HG03196 (cell line): Measurements from ENCODE around the gene SLC12A7.
"Not testable (repeated sequence)": the region's sequence is repeated elsewhere in the genome, so short reads cannot be mapped to it uniquely, and the experiment has no call there.

ENCODE experiments used
- ATAC-seq: cut with Tn5 transposase; IDR thresholded peaks from one replicate; pipeline ENCODE4 v1.9.1; 2021; ENCODE audit not compliant: unreplicated experiment

Gene SLC12A7

DNA sequence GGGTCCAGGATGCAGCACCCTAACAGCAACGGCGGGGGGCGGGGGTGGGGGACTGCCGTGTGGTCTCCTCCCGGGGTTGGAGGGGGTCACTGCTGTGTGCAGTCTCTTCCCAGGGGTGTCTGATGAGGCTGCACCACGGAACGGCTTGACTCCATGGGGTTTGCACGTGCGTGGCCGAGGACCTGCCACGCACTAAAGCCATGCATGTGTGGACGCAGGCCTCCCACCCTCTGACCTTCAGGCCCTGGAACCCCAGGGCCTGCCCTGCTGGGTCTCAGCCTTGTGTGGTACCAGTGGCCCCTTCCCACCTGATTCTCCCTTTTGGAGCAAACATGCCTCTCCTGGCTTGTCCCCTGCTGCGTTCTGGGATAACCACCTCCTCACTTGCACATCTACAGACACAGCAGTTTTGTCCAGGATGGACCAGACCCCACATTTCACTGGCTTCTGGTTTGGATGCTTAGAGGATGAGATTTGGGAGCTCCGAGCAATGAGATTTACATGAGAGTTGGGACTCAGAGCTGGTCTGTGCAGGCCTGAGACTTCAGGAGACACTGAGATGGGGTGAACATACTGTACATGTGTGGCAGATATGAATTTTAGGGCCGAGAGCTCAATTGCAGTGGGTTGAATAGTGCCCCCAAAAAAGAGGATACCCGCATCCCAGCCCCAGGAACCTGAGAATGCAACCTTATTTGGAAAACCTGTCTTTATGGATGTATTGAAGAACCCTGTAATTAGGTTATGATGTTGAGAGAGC, 45.8 kb downstream of the SLC12A7 start:
- no peak for ATAC-seq

DNA sequence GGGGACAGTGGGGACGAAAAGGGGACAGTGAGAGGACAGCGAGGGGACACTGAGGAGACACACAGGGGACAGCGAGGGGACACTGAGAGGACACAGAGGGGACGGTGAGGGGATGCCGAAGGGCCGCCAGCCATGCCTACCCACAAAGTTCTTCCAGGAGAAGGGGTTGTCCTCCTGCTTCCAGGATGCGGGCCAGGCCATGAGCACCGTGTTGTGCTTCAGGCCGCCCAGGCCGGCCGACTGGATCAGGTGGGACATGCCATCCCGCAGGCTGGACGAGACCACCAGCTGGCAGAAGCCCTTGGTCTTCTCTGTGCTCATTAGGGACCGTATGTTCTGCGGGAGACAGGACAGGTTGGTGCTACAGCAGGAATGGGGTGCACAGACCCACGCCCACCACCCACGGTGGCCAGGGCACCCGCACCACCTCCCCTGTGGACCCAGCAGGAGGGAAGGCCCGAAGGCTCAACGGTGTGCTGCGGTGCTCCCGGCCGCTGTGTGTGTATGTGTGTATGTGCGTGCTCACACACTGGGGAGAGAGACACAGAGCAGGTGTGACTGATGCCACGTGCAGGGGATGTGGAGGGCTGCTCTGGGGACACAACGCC, 46.6 kb downstream of the SLC12A7 start:
- ATAC-seq = no peak

DNA sequence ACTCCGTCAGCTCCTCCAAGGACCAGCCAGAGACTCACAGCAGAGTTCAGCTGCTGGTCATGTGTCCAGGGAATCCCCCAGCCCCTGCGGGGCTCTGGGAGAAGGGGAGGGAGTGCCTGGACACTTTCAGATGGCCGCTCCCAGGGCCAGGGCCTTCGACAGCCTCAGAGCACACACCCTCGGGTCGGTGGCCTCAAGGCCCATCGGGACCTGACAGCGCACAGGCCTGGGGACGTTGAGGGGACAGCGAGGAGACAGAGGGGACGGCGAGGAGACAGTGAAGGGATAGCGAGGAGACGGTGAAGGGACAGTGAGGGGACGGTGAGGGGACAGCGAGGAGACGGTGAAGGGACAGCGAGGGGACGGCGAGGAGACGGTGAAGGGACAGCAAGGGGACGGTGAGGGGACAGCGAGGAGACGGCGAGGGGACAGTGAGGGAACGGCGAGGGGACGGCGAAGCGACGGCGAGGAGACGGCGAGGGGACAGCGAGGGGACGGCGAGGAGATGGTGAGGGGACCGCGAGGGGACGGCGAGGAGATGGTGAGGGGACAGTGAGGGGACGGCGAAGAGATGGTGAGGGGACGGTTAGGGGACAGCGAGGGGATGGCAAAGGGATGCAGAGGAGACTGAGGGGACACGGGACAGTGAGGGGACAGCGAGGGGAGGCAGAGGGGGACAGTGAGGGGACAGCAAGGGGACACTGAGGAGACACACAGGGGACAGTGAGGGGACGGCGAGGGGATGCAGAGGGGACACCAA, 47.3 kb downstream of the SLC12A7 start:
- no peak for ATAC-seq

DNA sequence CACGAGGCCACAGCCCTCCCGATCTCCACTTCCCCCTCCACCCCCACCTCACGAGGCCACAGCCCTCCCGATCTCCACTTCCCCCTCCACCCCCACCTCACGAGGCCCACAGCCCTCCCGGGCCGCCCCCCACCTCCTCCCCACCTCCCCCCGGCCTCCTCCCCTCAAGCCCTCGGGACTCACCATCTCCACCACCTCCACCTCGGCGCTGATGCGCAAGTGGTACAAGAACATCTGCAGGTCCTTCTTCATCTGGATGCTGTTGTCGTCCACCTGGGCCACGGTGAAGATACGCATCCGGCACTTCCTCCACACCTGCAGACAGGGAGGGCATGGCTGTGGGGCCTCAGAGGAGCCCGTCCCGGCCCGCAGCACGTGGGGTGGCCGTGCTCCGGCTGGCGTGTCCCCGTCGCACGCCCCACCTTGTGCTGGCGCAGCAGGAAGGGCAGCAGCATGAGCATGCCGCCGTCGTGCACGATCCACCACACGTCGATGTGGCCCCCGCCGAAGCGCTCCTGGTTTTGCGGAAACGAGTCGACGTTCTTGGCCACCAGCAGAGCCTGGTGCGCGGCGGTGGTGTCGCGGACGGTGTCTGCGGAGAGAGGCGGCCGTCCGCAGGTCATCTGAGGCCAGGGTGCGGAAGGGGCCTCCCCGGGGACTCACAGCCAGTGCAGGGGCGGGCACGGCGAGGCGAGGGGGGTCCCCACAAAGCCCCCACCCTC, 48.0 kb downstream of the SLC12A7 start:
- ATAC-seq = no peak

DNA sequence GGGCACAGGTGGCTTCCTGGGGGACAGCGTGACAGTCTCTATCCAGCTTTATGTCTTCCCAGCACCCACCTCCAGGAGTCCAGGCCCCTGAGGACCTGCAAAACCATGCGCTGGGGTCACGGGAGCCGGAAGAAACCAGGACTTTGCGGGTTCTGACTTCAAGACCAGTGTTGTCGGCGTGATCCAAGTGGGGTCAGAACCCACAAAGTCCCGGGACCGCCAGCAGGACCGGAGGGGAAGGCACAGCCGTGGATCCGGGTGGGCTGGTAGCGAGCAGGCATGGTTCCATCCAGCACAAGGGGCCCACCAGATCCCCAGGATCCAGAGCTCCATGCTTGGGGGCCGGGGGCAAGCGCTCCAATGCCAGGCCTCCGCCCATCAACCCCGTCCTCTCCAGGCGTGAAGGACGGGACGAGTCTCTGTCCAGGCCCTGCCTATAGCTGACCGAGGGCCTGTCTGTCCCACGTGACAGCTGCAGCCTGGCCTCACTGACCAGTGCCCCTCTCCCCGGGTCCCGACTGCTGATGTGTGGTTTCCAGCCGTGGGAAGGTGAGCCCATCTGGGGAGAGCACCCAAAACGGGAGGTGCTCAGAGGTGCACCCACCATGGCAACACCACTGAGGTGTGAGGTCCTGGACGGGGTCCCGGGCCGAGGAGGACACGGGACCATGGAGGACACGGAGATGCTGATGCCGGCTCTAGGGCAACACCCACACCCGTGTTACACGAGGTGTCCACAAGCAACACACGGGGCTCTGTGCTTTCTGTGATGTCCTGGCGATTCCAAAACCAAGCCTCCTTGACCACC, 48.9 kb downstream of the SLC12A7 start:
- ATAC-seq = no peak

DNA sequence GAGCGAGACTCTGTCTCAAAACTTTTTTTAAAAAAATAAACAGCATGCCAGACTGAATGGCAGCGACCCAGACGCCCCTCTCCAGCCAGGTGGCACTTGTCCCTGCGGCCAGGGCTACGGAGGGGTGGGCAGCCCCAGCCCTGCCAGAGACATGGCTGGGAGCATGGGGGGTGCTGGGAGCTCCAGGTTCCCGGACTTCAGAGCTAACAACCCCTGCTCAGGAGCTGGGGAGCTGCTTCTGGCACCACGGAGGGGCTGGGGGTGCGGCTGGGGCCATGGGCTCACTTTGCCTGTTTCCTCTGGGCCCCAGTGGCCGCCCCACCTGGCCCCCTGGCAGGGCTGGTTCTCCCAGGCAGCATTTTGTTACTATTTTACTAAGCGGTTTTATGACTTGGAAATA, 49.9 kb downstream of the SLC12A7 start:
- no peak for ATAC-seq

DNA sequence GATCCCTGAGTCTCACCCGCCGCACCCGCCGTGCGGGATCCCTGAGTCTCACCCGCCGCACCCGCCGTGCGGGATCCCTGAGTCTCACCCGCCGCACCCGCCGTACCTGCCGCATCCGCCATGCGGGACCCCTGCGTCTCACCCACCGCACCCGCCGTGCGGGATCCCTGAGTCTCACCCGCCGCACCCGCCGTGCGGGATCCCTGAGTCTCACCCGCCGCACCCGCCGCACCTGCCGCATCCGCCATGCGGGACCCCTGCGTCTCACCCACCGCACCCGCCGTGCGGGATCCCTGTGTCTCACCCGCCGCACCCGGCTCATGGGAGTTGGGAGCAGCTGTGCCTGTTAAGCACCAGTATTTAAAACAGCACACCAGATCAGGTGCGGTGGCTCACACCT, 50.6 kb downstream of the SLC12A7 start:
- not testable (repeated sequence) for ATAC-seq

DNA sequence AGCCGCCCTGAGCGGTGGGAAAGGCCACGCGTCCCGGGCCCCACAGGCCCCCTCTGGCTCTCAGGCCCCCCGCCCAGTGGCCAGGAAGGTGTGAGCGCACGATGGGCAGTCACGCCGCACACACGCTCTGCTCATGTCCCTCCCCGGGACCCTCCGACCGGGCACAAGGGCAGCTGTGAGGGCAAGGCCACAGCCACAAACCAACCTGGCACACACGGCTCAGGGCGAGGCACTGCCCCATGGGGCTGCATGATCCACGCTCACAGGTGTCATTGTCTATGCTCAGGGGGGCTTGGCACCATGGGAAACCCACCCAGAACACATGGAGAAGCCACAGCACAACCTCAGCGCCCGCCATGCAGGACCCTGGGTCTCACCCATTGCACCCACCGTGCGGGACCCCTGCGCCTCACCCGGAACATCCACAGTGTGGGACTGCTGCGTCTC, 51.3 kb downstream of the SLC12A7 start:
- ATAC-seq = no peak

DNA sequence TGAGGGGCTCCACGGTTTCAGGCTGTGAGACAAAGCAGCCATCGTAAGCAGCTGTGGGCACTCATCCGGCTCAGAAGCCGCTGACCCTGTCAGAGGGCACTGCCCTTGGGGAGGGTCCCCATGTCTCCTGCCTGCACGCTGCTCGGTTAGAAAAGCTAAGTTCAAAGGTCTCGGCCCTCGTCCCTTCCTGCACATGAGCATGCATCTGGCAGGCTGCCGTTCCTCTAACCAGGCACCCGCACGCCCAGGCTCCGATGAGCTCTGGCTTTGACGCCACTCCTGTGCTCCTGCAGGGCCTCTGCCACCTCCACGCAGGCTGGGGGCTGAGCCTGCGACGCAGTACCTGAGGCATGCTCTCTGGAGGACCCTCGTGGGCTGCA, 52.0 kb downstream of the SLC12A7 start:
- no peak for ATAC-seq

DNA sequence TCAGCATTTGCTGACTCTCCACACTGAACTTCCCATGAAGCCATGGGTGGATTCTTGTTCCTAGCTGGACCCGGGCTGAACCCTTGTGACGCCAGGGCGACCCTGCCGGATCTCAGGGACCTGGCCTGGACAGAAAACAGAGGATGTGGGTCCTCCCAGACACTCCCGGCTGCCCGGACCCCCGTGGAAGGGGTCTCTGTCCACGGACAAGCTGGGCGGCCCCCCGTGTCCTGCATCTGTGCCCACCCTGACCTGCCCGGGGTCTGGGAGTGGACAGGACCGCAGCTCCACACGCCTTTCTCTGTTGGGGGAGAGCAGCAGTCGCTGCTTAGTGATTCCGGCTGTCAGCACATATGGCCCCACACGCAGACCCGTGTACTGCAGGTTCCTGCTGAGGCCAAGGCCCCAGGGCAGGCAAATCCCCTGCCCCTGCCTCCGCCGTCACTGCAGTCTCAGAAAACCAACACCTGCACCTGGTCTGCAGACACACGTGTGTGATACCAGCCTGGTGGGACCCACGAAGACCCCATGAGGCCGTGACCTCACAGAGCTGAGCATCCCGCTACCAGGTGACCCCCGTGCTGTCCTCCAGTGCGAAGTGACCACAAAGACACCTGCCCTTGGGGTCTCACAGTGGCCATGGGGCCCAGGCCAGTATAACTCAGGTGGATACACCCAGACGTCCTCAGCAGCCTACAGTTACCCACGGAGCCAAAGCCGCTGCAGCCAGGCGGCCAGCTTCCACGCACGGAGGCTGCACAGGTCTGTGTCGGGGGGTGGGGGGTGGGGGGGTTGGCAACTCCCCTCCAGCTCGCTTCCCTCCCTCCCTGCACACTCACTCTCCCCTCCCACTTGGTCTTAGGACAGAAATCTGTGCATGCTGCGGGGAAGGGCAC, 52.6 kb downstream of the SLC12A7 start:
- no peak for ATAC-seq

DNA sequence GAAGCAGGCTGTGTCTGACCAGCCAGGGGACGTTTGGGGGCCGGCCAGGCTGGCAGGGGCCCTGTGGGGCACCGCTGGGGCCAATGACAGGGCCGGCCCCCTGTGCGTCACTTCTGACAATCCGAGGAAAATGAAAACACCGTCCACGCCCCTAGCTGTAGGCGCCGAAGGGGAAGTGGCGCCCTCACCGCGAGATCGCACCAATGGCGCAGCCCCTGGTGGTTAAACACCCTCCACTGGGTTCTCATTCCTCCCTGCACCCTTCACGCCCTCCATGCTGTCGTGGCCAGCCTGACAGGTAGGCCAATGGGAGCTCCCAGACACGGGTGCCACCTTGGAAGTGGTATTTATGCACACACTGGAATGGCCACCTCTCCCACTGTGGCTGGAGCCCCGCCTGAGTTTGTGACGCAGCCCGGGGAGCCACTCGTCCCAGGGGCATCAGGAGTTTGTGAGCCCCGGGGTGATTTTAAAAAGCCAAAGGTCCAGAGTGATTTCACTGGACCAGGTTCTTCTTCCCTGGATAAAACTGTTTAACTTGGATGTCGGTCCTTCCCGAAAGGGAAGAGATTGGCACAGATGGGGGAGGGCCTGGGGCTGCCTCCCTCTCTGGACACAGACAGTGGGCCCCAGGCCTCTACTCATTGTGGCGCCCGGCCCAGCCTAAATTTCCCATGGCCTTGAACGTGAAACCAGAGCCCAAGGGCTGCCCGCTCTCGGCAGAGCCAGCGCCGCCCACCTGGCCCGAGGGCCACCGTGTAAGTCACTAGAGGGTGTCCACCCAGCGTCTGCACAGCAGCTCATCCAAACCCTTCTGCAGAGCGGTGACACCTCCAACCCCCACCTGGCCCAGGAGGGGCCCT, 53.5 kb downstream of the SLC12A7 start:
- no peak for ATAC-seq

DNA sequence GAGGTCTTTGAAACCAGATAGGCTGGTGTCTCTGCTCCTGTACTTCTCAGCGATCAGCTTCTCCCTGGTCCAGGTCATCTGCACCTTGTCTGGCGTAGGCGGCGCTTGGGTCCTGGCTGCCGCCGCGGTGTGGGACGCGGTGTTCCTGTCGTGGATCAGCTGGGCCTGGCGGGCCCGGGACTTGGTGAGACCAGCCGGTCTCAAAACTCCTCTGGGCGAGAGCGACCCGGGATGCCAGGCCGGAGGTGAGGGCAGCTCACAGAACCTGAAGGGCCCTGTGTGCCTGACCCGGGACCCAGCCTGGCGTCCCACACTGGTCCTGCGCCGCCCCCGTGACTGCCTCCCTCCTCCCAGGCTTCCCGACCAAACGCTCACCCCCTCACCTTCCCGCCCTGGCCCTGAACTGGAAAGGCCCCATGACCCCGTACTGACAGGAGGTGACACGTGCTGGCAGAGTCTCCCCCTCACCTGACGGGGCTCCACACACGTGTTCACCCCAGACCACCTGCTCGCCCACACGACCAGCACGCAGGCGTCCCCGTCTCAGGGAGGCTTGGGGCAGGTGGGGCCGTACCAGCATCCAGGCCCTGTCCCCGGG, 54.3 kb downstream of the SLC12A7 start:
- ATAC-seq = no peak

DNA sequence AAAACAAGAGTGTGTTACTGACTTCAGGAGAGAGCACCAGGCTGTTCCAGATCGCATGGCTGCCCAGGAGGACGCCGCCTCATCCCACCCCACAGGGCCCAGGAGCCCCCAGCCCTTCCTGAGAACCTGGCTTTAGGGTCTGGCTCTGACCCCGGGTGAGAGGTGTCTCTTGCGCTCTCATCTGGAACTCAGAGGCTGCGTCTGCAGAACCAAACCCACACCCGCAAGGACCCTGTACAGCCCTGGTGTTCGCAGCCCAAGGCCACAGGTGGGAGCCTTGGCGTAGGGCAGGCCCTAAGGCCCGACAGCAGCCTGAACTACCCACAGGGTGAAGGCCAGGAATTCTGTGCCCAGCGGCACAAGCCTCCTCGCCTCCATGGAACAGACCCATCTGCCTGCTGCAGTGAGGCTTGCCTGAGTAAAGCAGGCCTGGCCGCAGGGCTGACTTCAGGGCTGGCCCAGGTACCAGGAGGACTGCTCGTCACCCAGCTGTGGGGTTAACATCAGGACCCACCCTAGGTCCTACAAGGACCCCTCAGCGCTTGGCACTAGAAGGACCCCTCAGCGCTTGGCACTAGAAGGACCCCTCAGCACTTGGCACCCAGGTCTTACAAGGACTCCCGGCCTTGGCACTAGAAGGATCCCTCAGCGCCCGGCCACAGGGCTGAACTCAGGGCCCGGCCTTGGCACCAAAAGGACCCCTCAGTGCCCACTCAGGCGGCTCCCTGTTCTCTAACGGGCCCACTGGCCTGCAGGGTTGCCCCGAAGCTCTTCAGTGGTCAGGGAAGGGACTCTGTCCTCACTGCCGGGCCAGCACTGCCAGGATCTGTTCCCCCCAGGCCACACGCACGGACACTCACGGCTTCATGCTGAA, 55.0 kb downstream of the SLC12A7 start:
- no peak for ATAC-seq

DNA sequence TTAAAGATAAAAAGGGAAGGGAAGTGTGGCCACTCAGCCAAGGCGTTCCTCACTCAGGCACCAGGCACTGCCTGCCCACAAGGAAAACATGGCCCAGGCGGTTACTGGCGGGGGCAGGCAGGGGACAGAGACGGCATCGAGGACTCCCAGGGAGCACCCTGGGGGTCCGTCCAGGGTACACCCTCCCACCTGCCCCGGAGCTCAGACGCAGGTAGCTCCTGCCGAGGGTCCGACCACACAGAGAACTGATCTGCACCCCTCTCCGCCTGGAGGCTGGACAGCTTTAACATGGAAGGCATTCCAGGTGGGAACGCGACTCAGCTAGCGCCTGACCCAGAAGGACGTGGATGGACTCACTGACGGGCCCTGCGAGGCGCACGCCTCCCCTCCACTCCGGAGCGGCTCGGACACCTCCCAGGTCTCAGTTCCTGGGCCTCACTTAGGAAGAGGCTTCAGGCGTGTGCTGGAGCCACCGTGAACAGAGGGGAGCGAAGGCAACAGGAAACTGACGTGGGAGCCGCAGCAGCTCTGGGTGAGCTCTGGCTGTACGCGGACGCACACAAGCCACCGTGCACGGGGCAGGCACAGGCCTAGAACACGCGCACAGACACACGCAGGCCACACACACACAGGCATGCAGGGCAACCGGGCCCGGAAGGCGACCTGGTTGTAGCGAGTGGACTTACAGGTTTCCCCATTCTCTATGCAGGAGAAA, 55.8 kb downstream of the SLC12A7 start:
- ATAC-seq = no peak

DNA sequence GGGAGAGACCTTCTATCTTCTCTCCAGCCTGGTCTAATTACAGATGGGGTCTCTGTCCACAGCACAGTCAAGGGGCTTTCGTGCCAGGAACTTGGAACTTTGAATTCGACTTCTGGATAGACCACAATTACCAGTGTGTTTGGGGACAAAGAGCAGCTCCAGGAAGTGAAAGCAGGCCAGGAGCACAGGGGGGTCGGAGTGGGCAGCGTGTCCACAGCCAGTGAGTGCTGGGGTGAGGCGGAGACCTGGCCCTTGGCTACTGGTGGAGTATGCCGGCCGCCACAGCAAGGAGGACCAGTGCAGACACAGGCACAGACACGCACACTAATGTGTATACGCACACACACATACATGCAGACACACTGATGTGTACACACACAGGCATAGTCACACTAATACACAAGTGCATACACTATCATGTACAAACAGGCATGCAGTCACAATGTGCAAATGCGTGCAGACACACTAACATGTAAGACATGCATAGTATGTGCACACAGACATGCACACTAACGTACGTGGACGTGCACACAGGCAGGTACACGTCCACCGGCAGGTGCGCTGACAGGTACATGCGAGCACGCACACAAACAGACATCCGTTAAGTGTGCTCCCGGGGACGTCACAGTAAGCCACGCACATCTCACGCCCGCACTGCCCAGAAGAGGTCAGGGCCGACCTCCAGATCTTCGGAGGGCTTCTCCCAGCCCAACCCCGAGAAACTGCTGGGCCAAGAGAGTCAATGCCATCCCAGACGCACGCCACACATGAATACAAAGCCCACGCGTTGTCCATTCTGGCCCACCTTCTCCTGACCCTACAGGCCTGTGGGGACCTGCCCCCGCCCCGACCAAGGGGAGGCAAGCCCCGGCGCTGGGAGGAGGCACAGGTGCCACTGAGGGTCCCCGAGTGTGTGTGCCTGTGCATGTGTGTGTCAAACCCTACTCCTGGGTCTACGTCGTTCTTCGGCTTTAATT, 56.8 kb downstream of the SLC12A7 start:
- ATAC-seq = no peak
